Measurements from ENCODE around the gene VAPA. TPM values are rescaled to one million over a fixed set of nuclear protein-coding genes. Genes with fewer than 3 reads are reported as not detected.

The VAPA gene, protein sequence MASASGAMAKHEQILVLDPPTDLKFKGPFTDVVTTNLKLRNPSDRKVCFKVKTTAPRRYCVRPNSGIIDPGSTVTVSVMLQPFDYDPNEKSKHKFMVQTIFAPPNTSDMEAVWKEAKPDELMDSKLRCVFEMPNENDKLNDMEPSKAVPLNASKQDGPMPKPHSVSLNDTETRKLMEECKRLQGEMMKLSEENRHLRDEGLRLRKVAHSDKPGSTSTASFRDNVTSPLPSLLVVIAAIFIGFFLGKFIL
- polyA plus RNA-seq (ENCODE audit: insufficient read length in 12 of 12) = 100 to 1,000 TPM in 11 of 12 donors, not detected in 1; 209 to 352 (median 280) TPM
- long read RNA-seq, donor 1, full-length matches to known transcripts = 100 of 127 reads
- long read RNA-seq, donor 1, partial matches to known transcripts = 21 of 127 reads
- long read RNA-seq, donor 1, other reads (novel, unspliced or antisense) = 6 of 127 reads
- long read RNA-seq, donor 2, full-length matches to known transcripts = 147 of 153 reads
- long read RNA-seq, donor 2, partial matches to known transcripts = 0 of 153 reads
- long read RNA-seq, donor 2, other reads (novel, unspliced or antisense) = 6 of 153 reads
- long read RNA-seq, donor 3, full-length matches to known transcripts = 47 of 47 reads
- long read RNA-seq, donor 3, partial matches to known transcripts = 0 of 47 reads
- long read RNA-seq, donor 3, other reads (novel, unspliced or antisense) = 0 of 47 reads
- long read RNA-seq, donor 4, full-length matches to known transcripts = 36 of 36 reads
- long read RNA-seq, donor 4, partial matches to known transcripts = 0 of 36 reads
- long read RNA-seq, donor 4, other reads (novel, unspliced or antisense) = 0 of 36 reads
- long read RNA-seq, donor 5, full-length matches to known transcripts = 149 of 155 reads
- long read RNA-seq, donor 5, partial matches to known transcripts = 0 of 155 reads
- long read RNA-seq, donor 5, other reads (novel, unspliced or antisense) = 6 of 155 reads
- long read RNA-seq, donor 6, full-length matches to known transcripts = 51 of 114 reads
- long read RNA-seq, donor 6, partial matches to known transcripts = 63 of 114 reads
- long read RNA-seq, donor 6, other reads (novel, unspliced or antisense) = 0 of 114 reads
- long read RNA-seq, donor 7, full-length matches to known transcripts = 53 of 53 reads
- long read RNA-seq, donor 7, partial matches to known transcripts = 0 of 53 reads
- long read RNA-seq, donor 7, other reads (novel, unspliced or antisense) = 0 of 53 reads
- long read RNA-seq, donor 8, full-length matches to known transcripts = 146 of 259 reads
- long read RNA-seq, donor 8, partial matches to known transcripts = 98 of 259 reads
- long read RNA-seq, donor 8, other reads (novel, unspliced or antisense) = 15 of 259 reads
- long read RNA-seq, donor 9, full-length matches to known transcripts = 50 of 50 reads
- long read RNA-seq, donor 9, partial matches to known transcripts = 0 of 50 reads
- long read RNA-seq, donor 9, other reads (novel, unspliced or antisense) = 0 of 50 reads
- long read RNA-seq, donor 10, full-length matches to known transcripts = 90 of 90 reads
- long read RNA-seq, donor 10, partial matches to known transcripts = 0 of 90 reads
- long read RNA-seq, donor 10, other reads (novel, unspliced or antisense) = 0 of 90 reads
- long read RNA-seq, donor 11, full-length matches to known transcripts = 109 of 279 reads
- long read RNA-seq, donor 11, partial matches to known transcripts = 170 of 279 reads
- long read RNA-seq, donor 11, other reads (novel, unspliced or antisense) = 0 of 279 reads

- DNase-seq = peak; percentile 95
These were observed at the start of gene VAPA for GRCh38 chr18:9913526-9914333. Gene VAPA, plus strand, starts transcription at chr18:9914016. Its CDS starts 241 bp downstream, at chr18:9914257.

DNA sequence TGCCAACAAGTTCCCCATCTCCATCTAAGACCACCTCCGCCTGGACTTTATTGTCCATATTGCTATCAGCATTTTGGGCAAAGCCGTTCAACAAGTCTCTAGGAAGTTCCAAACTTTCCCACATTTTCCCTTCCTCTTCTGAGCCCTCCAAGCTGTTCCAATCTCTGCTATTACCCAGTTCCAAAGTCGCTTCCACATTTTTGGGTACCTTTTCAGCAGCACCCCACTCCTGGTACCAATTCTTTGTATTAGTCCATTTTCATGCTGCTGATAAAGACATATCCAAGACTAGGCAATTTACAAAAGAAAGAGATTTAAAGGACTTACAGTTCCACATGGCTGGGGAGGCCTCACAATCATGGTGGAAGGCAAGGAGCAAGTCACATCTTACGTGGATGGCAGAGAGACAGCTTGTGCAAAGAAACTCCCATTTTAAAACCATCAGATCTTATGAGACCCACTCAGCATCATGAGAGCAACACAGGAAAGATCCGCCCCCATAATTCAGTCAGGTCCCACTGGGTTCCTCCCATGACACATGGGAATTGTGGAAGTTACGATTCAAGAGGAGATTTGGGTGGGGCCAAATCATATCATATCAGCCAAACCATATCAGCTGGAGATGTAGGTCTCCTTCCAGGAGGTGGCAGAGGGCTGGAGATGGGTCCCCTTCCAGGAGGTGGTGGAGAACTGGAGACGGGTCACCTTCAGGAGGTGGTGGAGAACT lies 47.9 kb upstream of the VAPA start:
- no peak for DNase-seq

- DNase-seq = no peak
These were observed 47.2 kb upstream of the VAPA start for GRCh38 chr18:9866627-9867026.

DNA sequence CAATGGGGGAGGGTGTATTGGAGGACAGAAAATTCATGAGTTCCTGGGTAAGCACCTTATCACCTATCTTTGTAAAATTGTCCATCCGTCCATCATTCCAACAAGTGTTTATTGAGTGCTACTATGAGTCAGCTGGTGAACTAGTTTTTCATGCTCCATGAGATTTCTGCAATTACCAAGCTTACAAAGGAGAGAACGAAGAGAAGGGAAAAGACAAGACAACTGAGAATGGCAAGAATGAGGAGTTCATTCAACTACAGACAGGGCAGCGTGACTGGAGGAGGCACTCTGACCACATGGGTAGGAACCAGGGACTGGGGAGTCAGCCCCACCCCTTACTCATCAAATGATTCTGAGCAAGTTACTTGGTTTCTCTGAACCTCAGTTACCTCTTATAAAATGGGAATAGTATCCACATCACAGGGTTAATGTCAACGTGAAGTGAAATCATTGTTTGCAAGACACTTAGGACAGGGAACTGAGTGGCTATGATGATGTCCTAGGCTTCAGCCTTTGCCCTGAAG lies 46.7 kb upstream of the VAPA start:
- DNase-seq = no peak

- DNase-seq = no peak
These were observed 44.7 kb upstream of the VAPA start for GRCh38 chr18:9868857-9869714.

- DNase-seq = no peak
These were observed 43.9 kb upstream of the VAPA start for GRCh38 chr18:9869715-9870430.

DNA sequence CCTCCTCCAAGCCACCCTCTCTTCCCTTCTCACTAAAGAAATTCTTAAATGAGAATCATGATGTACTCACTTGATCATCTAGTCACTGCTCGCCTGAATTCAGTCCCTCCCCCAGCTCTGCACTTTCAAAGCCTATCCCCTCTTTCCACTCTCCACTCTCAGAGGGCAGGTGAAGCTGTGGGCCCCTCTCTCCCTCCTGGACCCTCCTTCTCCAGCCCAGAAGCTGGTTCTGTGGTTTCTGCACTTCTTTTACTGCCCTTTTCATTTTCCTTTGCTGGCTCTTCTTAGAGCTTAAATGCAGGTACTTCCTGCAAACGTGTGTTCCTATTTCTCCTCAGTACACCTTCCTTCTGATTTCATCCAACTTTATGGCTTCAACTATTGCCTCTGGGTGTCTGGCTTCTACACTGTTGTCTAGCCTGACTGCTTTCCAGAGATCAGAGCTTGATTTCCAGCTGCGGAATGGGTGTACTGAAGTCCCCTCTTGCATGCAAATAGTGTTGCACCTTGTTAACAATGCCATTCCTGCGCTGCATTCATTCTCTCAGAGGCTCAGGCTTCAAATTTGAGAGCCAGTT lies 43.3 kb upstream of the VAPA start:
- DNase-seq = no peak

GRCh38 chr18:9871244-9871746 lies 42.5 kb upstream of the VAPA start:
- no peak for DNase-seq

GRCh38 chr18:9872823-9873222 lies 41.0 kb upstream of the VAPA start:
- DNase-seq = no peak

DNA sequence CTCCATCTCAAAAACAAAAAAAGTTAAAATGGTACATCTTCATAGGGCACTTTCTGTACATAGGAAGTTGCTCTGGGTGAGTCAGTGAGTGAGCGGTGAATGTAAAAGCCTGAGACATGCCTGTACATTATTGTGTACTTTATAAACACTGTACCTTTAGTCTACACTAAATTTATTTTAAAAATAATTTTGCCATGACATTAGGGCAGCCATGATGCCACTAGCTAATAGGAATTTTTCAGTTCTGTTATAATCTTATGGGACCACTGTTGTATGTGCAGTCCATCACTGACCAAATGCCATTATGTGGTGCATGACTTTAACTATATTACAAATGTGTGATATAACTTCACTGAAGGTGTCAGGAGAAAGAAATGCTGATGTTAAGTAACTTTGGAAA lies 39.1 kb upstream of the VAPA start:
- no peak for DNase-seq

GRCh38 chr18:9876212-9876866 lies 37.5 kb upstream of the VAPA start:
- DNase-seq = no peak

DNA sequence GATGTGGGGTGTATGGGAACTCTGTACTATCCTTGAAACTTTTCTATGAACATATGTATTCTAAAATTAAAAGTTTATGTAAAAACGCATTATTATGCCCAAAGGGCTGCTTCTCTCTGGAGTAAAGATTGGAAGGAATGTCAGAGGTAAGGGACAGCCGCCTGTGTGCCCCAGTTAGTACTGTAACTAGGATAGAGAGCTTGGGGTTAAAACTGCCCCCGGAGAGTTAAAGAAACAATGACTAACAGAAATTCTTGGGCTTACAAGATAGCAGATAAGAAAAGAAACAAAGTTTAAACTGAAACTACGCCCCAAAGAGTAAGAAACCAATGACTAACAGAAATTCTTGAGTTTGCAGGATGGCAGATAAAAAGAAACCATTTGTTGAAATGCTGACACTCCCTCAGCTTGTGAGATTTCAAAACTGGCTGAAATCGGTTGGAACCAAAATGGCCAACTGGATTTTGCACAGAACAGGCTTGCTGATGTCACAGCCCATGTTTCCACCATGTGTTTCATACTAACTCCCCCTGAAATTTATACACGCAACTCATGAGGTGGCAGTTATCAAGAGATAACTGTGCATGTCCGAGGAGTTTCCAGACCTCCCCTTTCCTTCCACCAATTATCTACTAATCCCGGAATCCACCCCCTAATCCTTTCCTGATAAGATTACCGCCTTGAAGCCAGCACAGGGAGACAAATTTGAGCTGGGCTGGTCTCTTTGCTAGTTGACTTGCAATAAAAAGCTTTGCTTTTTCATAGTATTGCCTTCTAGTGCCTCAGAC lies 36.8 kb upstream of the VAPA start:
- DNase-seq = peak; percentile 24

GRCh38 chr18:9877655-9878014 lies 36.2 kb upstream of the VAPA start:
- DNase-seq = no peak

- DNase-seq = no peak
These were observed 35.7 kb upstream of the VAPA start for GRCh38 chr18:9878095-9878494.

GRCh38 chr18:9878783-9879242 lies 35.0 kb upstream of the VAPA start:
- DNase-seq = no peak

Data from muscle of arm (tissue), 14 donors.